DOHH2 (cell line): ENCODE measurements around the gene COG2.

Experiments used
- CTCF ChIP-seq: fragments of 200-600 bp; sonication (generic); IDR thresholded peaks from one replicate; pipeline ENCODE4 v1.5.1; 2014; ENCODE audit warnings: antibody characterized with exemption, mild to moderate bottlenecking, low read depth, low read length; ENCODE audit not compliant: poor library complexity, severe bottlenecking
- EZH2phosphoT487 ChIP-seq: fragments of 200-600 bp; sonication (generic); IDR thresholded peaks from 2 replicates; pipeline ENCODE4 v1.6.1; 2017; ENCODE audit warnings: borderline replicate concordance, mild to moderate bottlenecking, antibody characterized with exemption, low read length, moderate library complexity, mixed read lengths

GRCh38 chr1:230634384-230634783 is 7.9 kb upstream of the COG2 start:
- TF ChIP-seq EZH2phosphoT487, result no peak
- no peak for TF ChIP-seq CTCF
